NCI-H2227 (cell line): ENCODE results near the gene FAM114A1.
"Not testable (repeated sequence)": the region's sequence is repeated elsewhere in the genome, so short reads cannot be mapped to it uniquely, and the experiment has no call there.

Experiments
- DNase-seq: peaks from one replicate; lab custom pipeline; 2025; ENCODE audit not compliant: unreplicated experiment; lab: John Stamatoyannopoulos, UW

Gene FAM114A1

GRCh38 chr4:38928974-38929373 is 61.4 kb downstream of the FAM114A1 start:
- DNase-seq, result no peak

DNA sequence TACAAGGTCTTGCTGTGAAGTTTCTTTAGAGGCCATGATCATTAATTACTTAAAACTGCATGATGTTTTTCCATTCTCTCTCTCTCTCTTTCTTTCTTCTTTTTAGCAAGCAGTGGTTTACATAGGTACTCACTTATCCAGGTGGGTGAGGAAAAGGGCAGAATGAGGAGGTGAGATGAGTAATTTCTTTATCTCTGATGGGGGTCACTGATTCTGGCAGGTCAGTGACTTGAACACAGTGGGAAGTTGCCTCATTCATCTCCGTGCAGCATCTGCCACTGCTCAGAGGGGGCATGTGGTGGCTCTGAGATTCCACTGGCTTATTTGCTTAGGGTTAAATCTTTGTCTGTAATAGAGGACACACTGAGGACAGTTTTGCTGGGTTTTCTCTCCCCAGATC is 62.6 kb downstream of the FAM114A1 start:
- DNase-seq, result no peak

DNA sequence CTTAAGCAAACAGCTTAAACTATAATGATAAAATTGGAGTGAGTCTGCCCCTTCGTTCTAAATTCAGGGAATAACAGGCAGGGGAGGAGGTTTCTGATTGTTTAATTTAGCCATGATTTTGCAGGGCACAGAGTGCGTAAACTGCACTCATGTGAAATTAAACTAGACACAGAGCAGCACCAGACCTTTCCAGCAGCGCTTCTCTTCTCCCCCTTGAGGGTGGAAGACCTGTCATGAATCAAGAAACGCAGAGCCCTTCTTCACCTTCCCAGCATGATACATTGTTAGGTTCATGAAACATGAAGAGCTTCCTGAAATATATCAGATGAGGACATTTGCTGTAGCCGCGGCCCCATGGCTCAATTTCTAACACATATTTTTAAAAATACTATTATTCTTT is 63.1 kb downstream of the FAM114A1 start:
- peak; percentile 54 for DNase-seq

DNA sequence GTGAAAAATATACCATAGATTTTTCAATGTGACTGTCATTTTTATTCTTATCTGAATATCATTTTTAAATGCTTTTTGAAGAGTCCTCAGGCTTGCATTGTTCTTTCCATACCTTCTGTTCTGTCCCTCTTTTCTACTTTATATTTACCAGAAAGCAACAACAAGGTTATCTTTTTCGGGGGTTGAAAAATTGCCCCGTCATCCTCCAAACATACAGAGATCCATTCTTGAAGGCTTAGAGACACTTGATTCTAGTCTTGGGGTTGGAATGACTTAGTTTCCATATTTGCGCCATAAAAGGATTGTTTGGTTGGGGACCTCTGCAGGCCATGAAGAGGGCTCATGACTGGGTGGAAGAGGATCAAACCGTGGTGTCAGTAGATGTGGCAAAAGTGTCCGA is 63.5 kb downstream of the FAM114A1 start:
- DNase-seq, result no peak

DNA sequence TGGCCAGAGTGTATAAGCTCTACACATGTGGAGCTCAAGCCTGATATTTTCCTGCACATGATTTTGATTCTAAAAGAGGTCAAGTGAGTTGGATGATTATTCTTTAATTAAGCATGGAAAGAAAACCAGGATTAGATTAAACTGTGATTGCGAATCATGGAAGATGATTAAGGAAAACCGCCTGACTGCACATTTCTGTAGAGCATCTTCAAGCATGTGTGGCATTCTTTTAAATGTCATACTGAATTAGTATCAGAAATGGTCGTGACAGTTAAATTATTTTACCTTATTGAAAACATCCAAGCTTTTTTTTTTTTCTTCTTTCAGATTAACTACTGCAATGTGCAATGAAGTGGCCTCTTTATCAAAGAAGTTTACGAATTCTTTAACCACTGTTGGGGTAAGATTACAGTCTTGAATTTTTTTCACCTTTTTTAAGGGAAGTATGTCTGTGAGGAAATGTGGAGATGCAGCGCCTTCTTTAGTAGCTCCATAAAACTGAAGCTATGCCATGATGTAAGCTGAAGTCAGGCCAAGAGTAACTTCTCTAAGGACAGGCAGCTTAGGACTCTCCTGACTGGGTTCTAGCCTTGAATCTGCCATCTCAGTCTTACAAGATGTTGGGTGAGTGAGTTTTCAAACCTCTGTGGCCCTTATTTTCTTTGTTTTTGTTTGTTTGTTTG is 67.9 kb downstream of the FAM114A1 start:
- no peak for DNase-seq

- DNase-seq, result no peak
Measured at GRCh38 chr4:38939165-38939564, 71.6 kb downstream of the FAM114A1 start.

DNA sequence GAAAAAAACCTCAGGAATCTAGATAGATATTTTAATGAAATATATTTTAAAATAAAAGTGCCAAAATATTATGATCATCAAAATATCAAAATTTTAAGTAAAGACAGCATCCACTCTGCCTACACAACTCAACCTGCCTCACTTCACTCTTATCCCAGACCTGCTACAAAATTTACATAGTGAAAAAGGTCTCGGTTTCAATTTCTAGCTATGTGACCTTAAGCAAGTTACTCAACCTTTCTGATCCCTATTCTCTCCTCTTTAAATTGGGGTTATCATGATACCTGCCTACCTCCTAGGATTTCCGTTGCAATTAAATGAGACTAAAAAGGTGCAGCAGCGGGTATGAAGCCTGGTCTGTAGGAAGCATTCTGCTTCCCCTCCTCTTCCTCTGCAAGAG is 72.9 kb downstream of the FAM114A1 start:
- DNase-seq, result no peak

- DNase-seq, result not testable (repeated sequence)
Measured at GRCh38 chr4:38941906-38942305, 74.3 kb downstream of the FAM114A1 start.

DNA sequence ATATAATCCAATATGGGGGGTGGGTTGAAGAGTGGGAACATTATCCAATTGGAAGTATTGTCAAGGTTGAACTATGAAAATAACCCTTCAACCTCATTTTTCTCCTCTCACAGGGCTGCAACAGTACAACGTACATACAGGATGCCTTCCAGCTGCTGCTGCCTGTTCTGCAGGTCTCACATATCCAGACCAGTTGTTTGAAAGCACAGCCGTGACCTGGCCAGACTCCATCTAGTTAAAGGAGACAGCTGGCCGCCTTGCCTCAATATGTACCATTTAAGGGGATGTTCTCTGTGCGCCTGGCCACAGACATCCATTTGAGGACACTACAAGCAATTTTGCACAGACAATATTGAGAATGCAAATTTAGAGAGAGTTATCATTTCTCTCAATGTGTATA is 75.7 kb downstream of the FAM114A1 start:
- no peak for DNase-seq

GRCh38 chr4:38944440-38944839 is 76.8 kb downstream of the FAM114A1 start:
- DNase-seq, result no peak

DNA sequence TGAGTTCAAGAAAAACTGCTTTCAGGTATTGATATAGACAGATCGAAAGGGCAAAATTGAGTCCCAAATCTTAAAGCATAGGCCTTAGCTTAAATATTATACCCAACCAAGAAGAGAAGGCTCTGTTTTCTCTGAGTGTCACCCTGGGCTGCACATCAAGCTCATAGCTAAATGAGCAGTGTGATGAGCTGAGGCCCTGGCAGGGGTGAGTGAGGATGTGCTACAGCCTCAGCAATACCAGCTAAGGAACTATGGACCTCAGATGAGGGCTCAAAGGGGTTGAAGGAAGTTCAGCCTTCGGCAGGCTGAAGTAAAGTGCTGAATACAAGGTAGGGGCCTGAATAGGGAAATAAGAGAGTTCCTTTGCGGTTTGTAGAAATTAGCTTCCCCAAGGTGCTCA is 79.3 kb downstream of the FAM114A1 start:
- no peak for DNase-seq

GRCh38 chr4:38948551-38948950 is 80.9 kb downstream of the FAM114A1 start:
- no peak for DNase-seq

GRCh38 chr4:38949411-38950051 is 81.9 kb downstream of the FAM114A1 start:
- no peak for DNase-seq

DNA sequence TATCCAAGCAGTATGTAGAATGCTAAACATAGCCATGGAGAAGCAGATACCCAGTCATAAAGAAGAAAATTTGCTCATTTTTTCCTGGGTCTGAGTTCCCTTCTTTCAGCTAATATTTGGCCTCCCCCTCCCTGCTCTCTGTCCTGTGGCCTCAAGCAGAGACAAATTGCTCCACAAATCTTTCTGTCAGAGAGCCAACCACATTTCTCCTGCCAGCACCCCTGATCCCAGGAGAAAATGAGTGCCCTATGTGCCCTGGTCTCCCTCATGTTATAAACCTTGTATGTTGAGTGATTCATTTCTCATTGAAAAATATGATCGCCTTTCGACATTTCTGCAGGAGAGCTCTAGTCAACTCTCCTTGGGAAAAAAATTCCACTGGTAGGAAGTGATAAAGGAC is 82.6 kb downstream of the FAM114A1 start:
- no peak for DNase-seq

DNA sequence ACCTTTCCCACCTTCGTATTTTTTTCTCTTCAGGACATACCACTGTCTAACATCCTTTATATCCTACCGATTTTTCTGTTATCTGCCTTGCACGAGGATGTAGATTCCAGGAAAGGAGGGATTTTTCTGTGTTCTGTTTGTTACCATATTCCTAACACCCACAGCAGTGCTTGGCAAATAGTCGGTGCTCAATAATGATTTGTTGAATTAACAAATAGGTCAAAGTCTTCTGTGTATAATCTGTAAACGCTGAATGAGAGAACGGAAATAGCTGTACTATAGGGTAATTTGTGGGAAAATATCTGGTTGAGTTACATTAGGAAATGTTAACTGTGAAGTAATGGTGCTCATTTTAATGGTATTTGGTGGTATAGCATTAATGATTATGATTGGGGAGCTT is 83.1 kb downstream of the FAM114A1 start:
- no peak for DNase-seq

- no peak for DNase-seq
Measured at GRCh38 chr4:38951598-38951997, 84.0 kb downstream of the FAM114A1 start.

GRCh38 chr4:38952017-38952416 is 84.4 kb downstream of the FAM114A1 start:
- DNase-seq, result no peak

GRCh38 chr4:38954727-38955126 is 87.1 kb downstream of the FAM114A1 start:
- DNase-seq, result peak; percentile 42

GRCh38 chr4:38955957-38956356 is 88.4 kb downstream of the FAM114A1 start:
- DNase-seq, result no peak

- DNase-seq, result no peak
Measured at GRCh38 chr4:38957261-38957815, 89.7 kb downstream of the FAM114A1 start.

- DNase-seq, result no peak
Measured at GRCh38 chr4:38957893-38958292, 90.3 kb downstream of the FAM114A1 start.

DNA sequence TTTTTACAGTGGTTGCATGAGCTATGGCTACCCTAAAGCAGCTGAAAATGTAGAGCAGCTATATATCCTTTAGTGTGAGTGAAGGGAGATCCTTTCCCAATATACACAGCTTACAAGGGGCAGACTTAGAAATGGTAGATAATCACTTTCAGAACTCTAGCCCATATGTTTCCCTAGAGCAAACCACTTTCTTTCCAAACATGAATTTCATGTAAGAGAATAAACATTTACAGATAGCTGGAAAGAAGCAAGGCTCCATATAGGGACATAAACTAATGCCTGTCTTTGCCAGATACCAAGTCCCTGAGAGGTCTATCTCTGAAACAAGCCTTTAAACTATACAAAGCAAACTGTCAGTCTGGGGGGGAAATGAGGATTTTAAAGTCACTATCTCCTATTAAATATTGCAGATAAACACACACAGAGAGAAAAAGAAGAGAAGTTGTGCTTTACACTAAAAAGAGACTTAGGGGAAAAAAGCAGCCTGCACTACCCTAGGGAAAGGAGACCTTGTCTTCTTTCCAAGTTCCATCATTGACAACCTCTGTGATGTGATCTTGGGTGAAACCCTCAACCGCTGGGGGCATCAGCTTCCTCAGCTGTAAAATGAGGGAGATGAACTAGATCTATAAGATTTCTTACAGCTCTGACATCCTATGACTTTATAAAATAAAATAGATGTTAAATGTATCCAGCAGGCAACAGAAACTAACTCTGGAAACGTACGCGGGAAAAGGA is 91.0 kb downstream of the FAM114A1 start:
- DNase-seq, result no peak
